ENCODE results near the gene SLC1A2. TPM values are rescaled to one million over a fixed set of nuclear protein-coding genes. Genes with fewer than 3 reads are reported as not detected.

SLC1A2 gene
- total RNA-seq, 4 donors from 2014 or later = 0.27 to 0.80 (median 0.79) TPM; not detected in 1

DNA sequence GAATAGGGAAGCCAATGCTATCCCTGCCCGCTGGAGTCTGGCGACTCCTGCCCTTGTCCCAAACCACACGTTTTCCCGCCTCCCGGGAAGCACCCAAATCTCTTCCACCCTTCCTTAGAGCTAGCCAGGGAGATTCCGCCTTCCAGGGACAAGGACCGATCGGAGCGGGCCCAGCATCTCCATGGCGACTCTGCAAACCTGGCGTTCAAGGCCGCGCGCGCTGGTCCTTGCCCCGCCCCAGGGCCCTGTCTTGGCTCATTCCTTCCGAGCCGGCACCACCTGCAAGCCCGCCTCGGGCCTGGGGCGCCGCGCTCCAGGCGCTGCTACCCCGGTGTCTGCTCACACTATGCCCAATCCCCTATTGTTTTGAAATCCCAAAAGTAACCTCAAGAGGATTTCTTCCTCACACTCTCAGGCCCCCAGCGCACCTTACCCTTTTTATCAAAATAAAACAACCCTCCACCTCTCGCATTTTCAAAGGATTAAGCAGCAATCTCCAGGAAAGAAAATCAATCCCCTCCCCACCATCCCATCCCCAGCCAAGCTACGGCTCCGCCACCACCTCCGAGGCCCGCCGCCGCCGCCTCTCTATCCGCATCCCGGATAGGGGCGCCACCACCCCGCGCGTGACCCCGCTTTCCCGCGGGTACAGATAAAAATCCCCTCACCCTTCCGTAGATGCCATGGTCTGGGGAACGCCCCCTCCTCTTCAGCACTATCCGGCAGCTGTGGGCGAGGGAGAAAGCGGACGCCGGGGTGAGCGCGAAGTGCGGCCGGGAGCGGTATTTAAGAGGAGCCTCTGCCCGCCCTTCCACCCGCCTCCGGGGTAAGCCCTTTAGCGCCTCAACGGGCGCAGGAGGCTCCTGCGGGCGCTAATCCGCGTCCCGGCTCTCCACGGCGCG is 825 bp downstream of the SLC1A2 start:
- WGBS, 2 donors (ENCODE audit: low coverage in 1 of 2) = 0 to 13% methylated on average over 1 to 62 of the region's 69 CpGs
- in situ Hi-C loops (cut with MboI; ENCODE audit: low pct_ligation_motif_present in 1 of 4, low pct_unique_long_range_greater_than_20kb in 1 of 4, low sequenced_read_pairs in 3 of 4) = loop anchor here in 2 of 4 donors (10.0 to 25.0 kb wide), 2 partner anchors 64 to 831 kb away; no protein-coding TSS in a partner anchor

DNA sequence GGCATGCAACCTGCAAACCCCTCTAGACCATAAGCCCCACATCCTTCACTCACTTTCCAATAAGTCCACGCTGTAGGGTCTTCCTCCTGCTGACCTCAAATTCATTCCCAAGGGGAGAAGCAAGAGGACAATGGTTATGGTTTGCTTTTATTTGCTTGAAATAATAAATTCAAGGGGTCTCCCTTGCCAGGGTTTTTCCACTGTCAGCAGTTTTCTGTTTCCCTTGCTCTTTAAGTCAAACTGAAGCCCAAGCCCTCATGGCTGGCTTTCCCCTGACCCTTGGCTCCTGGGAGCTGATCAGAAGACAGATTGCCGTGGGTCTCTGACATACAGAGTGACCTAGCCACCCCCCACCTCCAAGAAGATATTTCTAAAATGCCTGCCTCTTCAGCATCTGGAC is 3.9 kb downstream of the SLC1A2 start:
- no peaks in the 10 kb centered on the region for H3K9me3 ChIP-seq
- intact Hi-C loops (cut with DNase I; ENCODE audit: low total_unique reads) = loop anchor here (10.0 kb wide), 1 partner anchor 421 kb away; no protein-coding TSS in a partner anchor
- no peaks in the 10 kb centered on the region for H3K36me3 ChIP-seq
- 74% methylated on average over 2 of the region's 2 CpGs; no CpG with 5 or more reads in 1 of the 2 donors for WGBS, 2 donors (ENCODE audit: low coverage in 1 of 2)
- in situ Hi-C loops (cut with MboI; ENCODE audit: low pct_ligation_motif_present in 1 of 4, low pct_unique_long_range_greater_than_20kb in 1 of 4, low sequenced_read_pairs in 3 of 4) = loop anchor here in 2 of 4 donors (10.0 to 25.0 kb wide), 2 partner anchors 61 to 828 kb away; no protein-coding TSS in a partner anchor
- H3K4me3 ChIP-seq = no peak overlapping the region
- H3K27me3 ChIP-seq = peaks cover 66% of the 10 kb centered on the region
- TF ChIP-seq, protein P1, sequence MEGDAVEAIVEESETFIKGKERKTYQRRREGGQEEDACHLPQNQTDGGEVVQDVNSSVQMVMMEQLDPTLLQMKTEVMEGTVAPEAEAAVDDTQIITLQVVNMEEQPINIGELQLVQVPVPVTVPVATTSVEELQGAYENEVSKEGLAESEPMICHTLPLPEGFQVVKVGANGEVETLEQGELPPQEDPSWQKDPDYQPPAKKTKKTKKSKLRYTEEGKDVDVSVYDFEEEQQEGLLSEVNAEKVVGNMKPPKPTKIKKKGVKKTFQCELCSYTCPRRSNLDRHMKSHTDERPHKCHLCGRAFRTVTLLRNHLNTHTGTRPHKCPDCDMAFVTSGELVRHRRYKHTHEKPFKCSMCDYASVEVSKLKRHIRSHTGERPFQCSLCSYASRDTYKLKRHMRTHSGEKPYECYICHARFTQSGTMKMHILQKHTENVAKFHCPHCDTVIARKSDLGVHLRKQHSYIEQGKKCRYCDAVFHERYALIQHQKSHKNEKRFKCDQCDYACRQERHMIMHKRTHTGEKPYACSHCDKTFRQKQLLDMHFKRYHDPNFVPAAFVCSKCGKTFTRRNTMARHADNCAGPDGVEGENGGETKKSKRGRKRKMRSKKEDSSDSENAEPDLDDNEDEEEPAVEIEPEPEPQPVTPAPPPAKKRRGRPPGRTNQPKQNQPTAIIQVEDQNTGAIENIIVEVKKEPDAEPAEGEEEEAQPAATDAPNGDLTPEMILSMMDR (IDR thresholded peaks at IDR 0.05) = no peak
- TF ChIP-seq POLR2A (IDR thresholded peaks at IDR 0.05) = no peak
- TF ChIP-seq POLR2AphosphoS5 (IDR thresholded peaks at IDR 0.05) = no peak
- TF ChIP-seq EP300 (IDR thresholded peaks at IDR 0.05; ENCODE audit: low read depth) = no peak
- no peak for DNase-seq
- H3K4me1 ChIP-seq = peaks cover 6 to 22% (median 21%) of the 10 kb centered on the region in 4 donors
- no peak overlapping the region for H3K27ac ChIP-seq

More for the DNA sequence above, 825 bp downstream of the SLC1A2 start:
- DNase-seq = no peak
- TF ChIP-seq POLR2A (IDR thresholded peaks at IDR 0.05) = no peak
- TF ChIP-seq POLR2AphosphoS5 (IDR thresholded peaks at IDR 0.05) = no peak
- TF ChIP-seq, protein P1 (IDR thresholded peaks at IDR 0.05) = no peak
- TF ChIP-seq EP300 (IDR thresholded peaks at IDR 0.05; ENCODE audit: low read depth) = no peak
- Histone ChIP-seq H3K27me3 (peaks cover 97% of the 10 kb centered on the region), H3K36me3 (no peaks in the 10 kb centered on the region), H3K4me3 (peak overlapping the region in 3 of 4 donors; percentile 17 to 55 (median 37)), H3K4me1 (peaks cover 6 to 22% (median 21%) of the 10 kb centered on the region in 4 donors), H3K9me3 (no peaks in the 10 kb centered on the region), H3K27ac (no peak overlapping the region)
- intact Hi-C loops (cut with DNase I; ENCODE audit: low total_unique reads) = loop anchor here (10.0 kb wide), 1 partner anchor 424 kb away; no protein-coding TSS in a partner anchor

DNA sequence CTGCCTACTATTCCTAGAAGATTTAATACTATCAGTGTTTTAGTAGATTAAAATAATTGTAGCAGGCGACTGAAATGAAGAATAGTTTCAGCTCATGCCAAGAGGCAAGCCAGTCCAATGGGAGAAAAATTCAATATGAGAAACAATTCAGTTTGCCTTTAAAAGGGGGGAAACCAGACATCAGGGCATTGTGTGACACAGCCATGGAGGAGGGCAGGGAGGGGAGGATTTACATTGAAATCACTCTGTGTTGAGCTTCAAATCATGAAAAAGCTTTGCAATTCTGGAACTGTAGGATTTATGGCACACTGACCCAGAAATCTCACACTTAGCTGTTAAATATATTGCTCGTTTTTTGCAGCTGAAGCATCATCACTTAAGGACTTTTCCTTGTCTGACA is 4.6 kb downstream of the SLC1A2 start:
- no peak for DNase-seq
- peaks cover 6 to 16% (median 15%) of the 10 kb centered on the region in 4 donors for H3K4me1 ChIP-seq
- H3K27me3 ChIP-seq = peaks cover 59% of the 10 kb centered on the region
- no peak overlapping the region for H3K4me3 ChIP-seq
- H3K27ac ChIP-seq = no peak overlapping the region
- H3K9me3 ChIP-seq = no peaks in the 10 kb centered on the region
- no peaks in the 10 kb centered on the region for H3K36me3 ChIP-seq
- no peak for TF ChIP-seq EP300 (IDR thresholded peaks at IDR 0.05; ENCODE audit: low read depth)
- TF ChIP-seq, protein P1 (IDR thresholded peaks at IDR 0.05) = no peak
- TF ChIP-seq POLR2AphosphoS5 (IDR thresholded peaks at IDR 0.05) = no peak
- TF ChIP-seq POLR2A (IDR thresholded peaks at IDR 0.05) = no peak
- 50 to 86% methylated on average over 2 of the region's 2 CpGs for WGBS, 2 donors (ENCODE audit: low coverage in 1 of 2)
- in situ Hi-C loops (cut with MboI; ENCODE audit: low pct_ligation_motif_present in 1 of 4, low pct_unique_long_range_greater_than_20kb in 1 of 4, low sequenced_read_pairs in 3 of 4) = loop anchor here in 2 of 4 donors (10.0 to 25.0 kb wide), 2 partner anchors 60 to 827 kb away; no protein-coding TSS in a partner anchor
- intact Hi-C loops (cut with DNase I; ENCODE audit: low total_unique reads) = loop anchor here (10.0 kb wide), 1 partner anchor 420 kb away; no protein-coding TSS in a partner anchor

DNA sequence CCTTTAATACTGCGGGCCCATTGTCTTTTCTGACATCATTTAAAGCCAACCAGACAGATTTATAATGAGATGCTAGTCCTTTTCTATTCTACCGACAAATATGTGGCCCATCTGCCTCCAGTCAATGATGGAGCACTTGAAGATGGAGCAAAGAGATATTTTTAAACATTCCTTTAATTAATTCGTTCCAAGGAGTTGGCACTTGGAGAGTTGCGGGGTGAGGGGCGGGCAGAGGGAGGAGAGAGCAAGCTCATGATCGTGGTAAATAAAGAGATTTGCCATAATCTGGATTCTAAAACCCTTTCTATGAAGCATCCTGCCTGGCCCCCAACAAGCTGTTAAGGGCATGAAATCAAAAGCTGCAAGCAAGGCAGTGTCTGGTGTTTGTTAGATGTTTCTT is 5.0 kb downstream of the SLC1A2 start:
- H3K27me3 ChIP-seq = peaks cover 55% of the 10 kb centered on the region
- no peaks in the 10 kb centered on the region for H3K9me3 ChIP-seq
- DNase-seq = no peak
- H3K4me1 ChIP-seq = peaks cover 6 to 12% (median 10%) of the 10 kb centered on the region in 4 donors
- WGBS, 2 donors (ENCODE audit: low coverage in 1 of 2) = 78 to 93% methylated on average over 2 to 6 of the region's 6 CpGs
- TF ChIP-seq POLR2AphosphoS5 (IDR thresholded peaks at IDR 0.05) (no peak), EP300 (IDR thresholded peaks at IDR 0.05; ENCODE audit: low read depth) (no peak), POLR2A (IDR thresholded peaks at IDR 0.05) (no peak)
- TF ChIP-seq, protein P1 (IDR thresholded peaks at IDR 0.05) = no peak
- no peak overlapping the region for H3K4me3 ChIP-seq
- intact Hi-C loops (cut with DNase I; ENCODE audit: low total_unique reads) = loop anchor here (10.0 kb wide), 1 partner anchor 420 kb away; no protein-coding TSS in a partner anchor
- in situ Hi-C loops (cut with MboI; ENCODE audit: low pct_ligation_motif_present in 1 of 4, low pct_unique_long_range_greater_than_20kb in 1 of 4, low sequenced_read_pairs in 3 of 4) = loop anchor here in 2 of 4 donors (10.0 to 25.0 kb wide), 2 partner anchors 60 to 827 kb away; no protein-coding TSS in a partner anchor
- H3K27ac ChIP-seq = no peak overlapping the region
- no peaks in the 10 kb centered on the region for H3K36me3 ChIP-seq
